NCI-H774 (cell line): ENCODE results near the gene CREM.

Experiments
- DNase-seq: peaks from one replicate; lab custom pipeline; 2025; lab: John Stamatoyannopoulos, UW

CREM gene

GRCh38 chr10:35219891-35220890, 93.5 kb downstream of the CREM start:
- DNase-seq: no peak

DNA sequence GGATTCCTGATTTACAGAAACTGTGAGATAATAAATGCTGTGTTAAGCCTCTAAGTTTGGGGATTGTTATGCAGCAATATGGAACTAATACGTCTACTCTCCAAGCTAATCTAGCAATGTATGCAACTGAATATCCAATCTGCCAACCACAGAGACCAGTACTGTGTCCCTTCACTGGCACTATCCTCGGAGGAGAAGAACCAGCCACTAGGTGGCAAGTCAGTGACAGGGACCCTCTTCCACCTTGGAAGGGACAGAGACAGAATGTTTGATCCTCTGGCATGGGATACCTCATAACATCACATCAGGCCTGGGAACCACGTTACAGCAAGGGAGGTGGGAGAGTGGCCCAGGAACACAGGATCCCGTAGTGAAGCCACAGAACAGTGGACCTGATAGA, 96.4 kb downstream of the CREM start:
- no peak for DNase-seq

- no peak for DNase-seq
Measured at GRCh38 chr10:35224045-35224740, 97.5 kb downstream of the CREM start.

DNA sequence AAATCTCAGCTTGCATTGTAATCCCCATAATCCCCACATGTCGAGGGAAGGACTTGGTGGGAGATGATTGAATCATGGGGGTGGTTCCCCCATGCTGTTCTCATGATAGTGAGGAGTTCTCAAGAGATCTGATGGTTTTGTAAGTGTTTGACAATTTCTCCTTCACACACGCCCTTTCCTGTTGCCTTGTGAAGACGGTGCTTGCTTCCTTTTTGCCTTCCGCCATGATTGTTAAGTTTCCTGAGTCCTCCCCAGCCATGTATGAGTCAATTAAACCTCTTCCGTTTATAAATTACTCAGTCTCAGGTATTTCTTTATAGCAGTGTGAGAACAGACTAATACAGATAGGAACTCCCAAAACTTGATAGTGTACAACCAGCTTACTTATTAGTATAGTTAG, 98.6 kb downstream of the CREM start:
- DNase-seq: no peak

DNA sequence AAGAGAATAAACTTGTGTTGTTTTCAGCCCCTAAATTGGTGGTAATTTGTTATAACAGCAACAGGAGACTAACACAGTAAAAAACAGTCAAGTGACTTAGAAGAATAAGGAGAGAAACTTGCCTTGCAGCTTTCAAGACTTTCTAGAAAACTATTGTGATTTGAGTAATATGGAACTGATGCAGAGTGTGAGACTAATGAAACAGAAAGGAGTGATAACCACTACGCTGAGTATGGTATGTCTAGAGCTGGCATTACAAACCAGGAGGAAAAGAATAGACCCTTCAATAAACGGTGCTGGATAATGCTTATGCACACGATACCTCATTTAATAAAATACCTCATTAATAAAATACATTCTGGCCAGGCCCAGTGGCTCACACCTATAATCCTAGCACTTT, 99.9 kb downstream of the CREM start:
- no peak for DNase-seq

- no peak for DNase-seq
Measured at GRCh38 chr10:35228058-35228457, 101.4 kb downstream of the CREM start.

DNA sequence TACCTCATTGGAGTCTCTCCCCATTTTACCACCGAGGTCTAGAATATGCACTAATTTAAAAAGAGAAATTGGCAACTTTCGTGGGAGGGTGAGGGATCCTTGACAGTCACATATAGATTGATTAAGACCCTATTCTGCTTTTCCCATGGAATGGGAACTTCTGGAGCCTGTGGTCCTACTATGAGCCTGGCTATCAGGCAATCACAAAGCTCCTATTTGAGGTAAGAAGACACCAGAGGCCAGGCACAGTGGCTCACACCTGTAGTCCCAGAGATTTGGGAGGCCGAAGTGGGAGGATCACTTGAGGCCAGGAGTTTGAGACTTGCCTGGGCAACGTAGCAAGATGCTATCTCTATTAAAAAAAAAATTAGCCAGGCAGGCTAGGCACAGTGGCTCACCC, 105.0 kb downstream of the CREM start:
- no peak for DNase-seq

GRCh38 chr10:35232527-35232926, 105.9 kb downstream of the CREM start:
- no peak for DNase-seq

- no peak for DNase-seq
Measured at GRCh38 chr10:35234073-35234472, 107.4 kb downstream of the CREM start.

DNA sequence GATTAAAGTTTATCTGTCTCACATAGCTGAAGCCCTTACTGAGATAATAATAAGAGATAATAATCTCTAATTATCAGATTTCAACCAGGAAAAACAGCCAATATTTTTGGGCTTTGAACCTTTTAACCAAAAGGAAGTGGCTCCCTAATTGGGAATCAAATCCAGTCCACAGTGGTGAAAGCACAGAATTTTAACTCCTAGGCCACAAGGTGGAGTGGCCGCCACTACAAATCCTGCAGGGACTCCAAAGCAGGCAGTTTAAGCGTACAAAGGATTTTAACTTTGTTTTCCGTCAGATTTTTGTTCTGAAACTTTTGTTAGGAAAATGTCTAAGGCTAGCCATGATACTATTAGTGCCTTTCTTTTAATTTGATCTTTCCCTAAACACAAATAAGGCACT, 110.1 kb downstream of the CREM start:
- DNase-seq: no peak

DNA sequence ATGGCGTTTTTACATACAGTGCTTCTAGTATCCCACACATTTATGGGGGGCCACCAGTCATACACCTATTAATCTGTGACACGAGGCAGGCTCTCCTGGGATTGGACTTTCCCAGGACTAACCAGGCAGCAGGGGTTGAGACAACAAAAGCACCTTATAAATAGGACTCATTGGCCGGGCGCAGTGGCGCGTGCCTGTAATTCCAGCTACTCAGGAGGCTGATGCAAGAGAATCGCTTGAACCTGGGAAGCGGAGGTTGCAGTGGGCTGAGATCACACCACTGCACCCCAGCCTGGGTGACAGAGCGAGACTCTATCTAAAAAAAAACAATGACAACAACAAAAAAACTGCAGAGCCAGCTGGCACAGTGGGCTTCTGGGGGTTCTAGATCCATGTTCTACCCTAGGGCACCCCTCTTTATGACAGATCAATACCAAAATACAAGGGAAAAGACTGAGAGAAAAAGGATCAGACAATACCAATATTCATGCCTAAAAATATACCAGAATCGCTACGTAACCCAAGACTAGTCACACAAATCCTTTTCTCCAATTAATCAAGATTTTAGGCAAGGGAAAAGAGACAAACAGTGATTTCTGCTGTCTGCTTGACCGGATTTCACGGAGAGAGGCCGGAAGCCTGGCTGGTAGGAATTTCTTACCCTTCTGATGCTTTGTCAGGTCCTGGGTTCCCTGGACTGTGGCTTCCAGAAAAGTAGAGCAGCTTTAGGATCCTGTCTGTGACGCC, 111.3 kb downstream of the CREM start:
- DNase-seq: no peak

DNA sequence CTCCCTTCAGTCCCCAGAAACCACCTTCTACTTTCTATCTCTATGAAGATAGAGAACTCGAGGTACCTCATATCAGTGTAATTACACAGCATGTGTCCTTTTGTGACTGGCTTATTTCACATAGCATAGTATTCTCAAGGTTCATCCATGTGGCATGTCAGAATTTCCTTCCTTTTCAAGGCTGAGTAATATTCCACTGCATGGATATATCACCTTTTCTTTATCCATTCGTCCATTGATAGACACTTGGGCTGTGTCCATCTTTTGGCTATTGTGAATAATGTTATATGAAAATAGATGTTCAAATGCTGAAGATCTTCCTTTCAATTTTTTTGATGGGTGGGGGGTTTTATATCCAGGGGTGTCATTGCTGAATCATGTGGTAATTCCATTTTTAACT, 117.9 kb downstream of the CREM start:
- DNase-seq: no peak

GRCh38 chr10:35246770-35247343, 120.2 kb downstream of the CREM start:
- DNase-seq: no peak

- DNase-seq: no peak
Measured at GRCh38 chr10:35251373-35252100, 124.9 kb downstream of the CREM start.

GRCh38 chr10:35257057-35257983, 130.7 kb downstream of the CREM start:
- DNase-seq: no peak

- DNase-seq: no peak
Measured at GRCh38 chr10:35259769-35260397, 133.2 kb downstream of the CREM start.

- DNase-seq: no peak
Measured at GRCh38 chr10:35262436-35262835, 135.8 kb downstream of the CREM start.
